ENCODE measurements around the gene ZDHHC5.
A peak's percentile ranks its signal among the peaks of the same experiment; 100 is the strongest.

ZDHHC5 gene

DNA sequence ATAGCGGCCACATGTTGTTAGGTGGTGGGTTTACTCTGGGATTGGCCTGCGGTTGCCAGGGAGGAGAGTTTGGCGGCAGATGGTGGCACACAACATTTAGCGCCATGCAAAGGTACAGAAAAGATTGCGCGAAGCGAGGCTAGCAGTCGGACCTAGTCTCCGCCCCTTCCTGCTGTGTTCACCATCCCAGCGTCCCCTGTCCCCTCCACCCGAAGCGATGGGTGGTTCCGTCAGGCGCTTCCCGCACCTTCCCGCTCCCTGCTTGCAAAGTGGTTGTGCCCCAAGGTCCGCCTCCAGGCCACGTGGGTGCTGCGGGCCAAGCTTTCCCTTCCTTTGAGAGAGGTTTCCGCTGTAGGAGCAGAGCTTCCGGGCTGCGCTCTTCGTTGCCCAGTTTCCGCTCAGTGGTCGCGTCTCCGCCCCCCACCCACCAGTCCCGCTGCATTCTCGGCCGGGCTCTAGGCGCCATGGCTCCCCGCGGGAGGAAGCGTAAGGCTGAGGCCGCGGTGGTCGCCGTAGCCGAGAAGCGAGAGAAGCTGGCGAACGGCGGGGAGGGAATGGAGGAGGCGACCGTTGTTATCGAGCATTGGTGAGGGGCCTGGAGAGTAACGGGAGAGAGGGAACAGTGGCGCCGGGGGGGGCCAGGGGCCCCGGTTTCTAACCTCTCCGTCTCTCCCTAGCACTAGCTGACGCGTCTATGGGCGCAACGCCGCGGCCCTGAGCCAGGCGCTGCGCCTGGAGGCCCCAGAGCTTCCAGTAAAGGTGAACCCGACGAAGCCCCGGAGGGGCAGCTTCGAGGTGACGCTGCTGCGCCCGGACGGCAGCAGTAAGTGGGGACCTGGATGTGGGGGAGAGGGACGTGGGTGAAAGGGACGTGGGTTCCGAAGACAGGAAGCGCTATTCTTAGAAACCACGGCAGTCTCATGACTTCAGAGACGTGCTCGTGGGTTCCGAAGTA, 73.5 kb downstream of the ZDHHC5 start, which contains the start of gene SELENOH:
Gene SELENOH, plus strand, starts transcription at position 360 of the 955 bp plus-strand sequence. Its CDS starts 105 bp downstream, at position 465.
- DNase-seq = peak; percentile 91

DNA sequence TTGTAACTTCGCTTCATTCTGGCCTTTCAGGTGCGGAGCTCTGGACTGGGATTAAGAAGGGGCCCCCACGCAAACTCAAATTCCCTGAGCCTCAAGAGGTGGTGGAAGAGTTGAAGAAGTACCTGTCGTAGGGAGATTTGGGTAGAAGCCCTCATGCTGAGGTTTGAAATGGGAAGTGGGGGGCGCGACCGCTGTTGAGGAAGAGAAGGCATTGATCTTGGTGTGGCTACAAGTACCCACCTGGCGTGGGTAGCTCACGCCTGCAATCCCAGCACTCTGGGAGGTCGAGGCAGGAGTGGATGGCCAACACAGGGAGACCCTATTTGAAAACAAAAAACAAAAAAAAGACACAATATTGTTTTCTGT, 74.2 kb downstream of the ZDHHC5 start:
- no peak for DNase-seq

DNA sequence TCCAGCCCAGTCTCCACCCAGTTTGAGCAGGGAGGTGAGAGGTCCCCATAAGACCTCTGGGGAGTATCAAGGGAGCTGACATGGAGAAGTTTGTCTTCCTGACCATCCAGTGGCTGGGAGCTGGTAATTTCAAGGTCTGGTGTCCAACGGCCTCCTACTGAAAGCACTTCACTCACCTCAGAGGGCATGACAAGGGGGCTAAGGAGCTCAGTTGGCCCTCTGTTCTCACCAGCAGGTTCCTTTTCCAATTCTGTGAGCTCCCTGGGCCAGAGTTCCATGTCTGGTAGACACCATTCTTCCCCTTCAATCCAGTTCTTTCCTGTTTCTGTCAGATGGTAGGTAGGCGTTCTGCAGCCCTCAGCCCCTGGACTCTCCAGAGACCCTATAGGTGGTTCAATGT, 76.4 kb downstream of the ZDHHC5 start:
- DNase-seq = no peak

DNA sequence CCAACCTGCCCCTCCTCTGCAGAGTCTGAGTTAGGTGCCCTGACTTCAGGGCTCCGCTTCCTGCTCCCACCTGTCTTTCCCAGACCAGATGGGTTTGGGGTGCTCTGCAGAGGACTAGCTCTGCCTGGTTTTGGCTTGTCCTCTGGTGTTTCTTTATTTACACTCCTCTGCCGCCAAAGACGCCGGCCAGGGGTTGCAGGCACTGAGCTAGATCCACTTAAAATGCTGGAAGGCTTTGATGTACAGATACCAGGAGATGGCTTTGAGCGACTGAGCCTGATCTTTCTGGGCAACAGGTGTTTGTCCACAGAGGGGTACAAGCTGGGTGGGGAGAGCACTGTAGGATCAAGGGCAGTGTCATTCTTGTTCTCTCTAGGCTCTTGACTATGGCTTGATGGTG, 77.3 kb downstream of the ZDHHC5 start:
- no peak for DNase-seq

DNA sequence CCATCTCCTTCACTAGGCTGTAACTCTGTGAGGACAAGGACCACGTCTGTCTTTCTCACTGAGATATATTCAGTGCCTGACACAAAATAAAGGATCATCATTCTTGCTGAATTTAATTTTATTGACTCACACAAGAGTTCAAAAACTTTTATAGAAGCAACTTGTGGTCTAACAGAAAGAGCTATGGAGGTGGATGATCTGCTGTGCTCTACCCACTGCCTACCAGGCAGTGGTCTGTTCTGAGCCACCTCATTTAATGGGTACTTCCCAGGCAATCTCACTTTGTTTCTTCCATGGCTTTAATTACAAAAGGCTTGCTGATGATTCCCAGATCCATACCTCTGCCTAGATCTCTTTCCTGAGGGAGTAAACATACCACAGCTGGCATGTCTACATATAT, 79.0 kb downstream of the ZDHHC5 start:
- DNase-seq = no peak

Measured in CD4-positive, alpha-beta T cell treated with Interleukin-17A for 4 hours (primary cell).